ENCODE data around the gene ZNF438. TPM values are rescaled to one million over a fixed set of nuclear protein-coding genes. Genes with fewer than 3 reads are reported as not detected.
A peak's percentile ranks its signal among the peaks of the same experiment; 100 is the strongest.

ZNF438 gene
- total and polyA plus RNA-seq, 2 of the 4 experiments (the other 2 are of a cell fraction), result 1.8 to 2.9 TPM

DNA sequence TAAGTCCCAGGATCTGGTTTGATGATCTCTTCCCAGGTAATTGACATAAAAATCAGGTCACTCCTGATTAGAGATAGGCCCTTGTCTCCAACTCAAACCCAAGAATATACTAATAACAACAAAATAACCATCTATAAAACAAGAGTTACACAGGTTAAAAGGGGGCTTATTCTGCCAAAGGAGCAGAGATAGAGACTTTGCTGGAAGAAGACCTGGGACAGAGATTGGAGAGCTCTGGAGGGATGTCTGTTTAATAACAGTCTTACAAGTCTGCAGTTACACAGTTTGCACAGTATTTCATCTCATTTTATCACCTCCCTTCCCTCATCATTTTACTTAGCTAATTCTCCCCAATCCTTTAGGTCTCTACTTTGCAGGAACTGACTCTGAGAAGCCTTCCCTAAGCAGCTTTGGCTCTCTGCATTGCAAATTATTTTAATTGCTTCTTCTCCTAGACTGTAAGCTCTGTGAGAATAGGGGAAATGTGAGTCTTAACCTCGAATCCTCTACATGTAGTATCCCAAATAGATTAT, 3.7 kb upstream of the ZNF438 start:
- Histone ChIP-seq H4K20me1 (ENCODE audit: insufficient read depth, low read length) (peaks cover 3% of the 10 kb centered on the region; the same call in 1 of the 2 replicates), H3K27ac (ENCODE audit: insufficient read depth, low read length) (peak overlapping the region; percentile 45; the same call in 1 of the 2 replicates), H3K4ac (ENCODE audit: low read depth, low read length) (peak overlapping the region; percentile 81), H2BK20ac (ENCODE audit: low read depth, low read length) (peak overlapping the region; percentile 89), H2AFZ (replicated peaks; ENCODE audit: low read length, poor library complexity) (no peak overlapping the region), H3K4me2 (ENCODE audit: low read depth, low read length) (no peak overlapping the region), H3K18ac (ENCODE audit: low read depth, low read length) (peak overlapping the region; percentile 92; the same call in 1 of the 2 replicates), H4K91ac (ENCODE audit: insufficient read depth, low read depth, low read length) (peak overlapping the region; percentile 51), H3K4me3 (ENCODE audit: insufficient read depth, low read depth, low read length) (no peak overlapping the region), H3K4me1 (ENCODE audit: control insufficient read depth, insufficient read depth, low read length) (peaks cover 11% of the 10 kb centered on the region), H4K5ac (ENCODE audit: low read depth, low read length) (peak overlapping the region; percentile 55; the same call in 1 of the 2 replicates), H3K56ac (ENCODE audit: extremely low read depth, insufficient read depth, low read length) (no peak overlapping the region), H3K9ac (ENCODE audit: low read depth, low read length) (no peak overlapping the region), H2BK15ac (ENCODE audit: low read depth, low read length) (peak overlapping the region; percentile 79), H3K79me1 (ENCODE audit: low read depth in 1 of 2, low read length in 2 of 2) (peaks cover 6 to 10% of the 10 kb centered on the region in 2 experiments; a peak in 3 of 4 replicates), H2BK120ac (ENCODE audit: low read depth, low read length) (peak overlapping the region; percentile 85), H3K23ac (ENCODE audit: low read depth, low read length) (peak overlapping the region; percentile 76), H3K36me3 (ENCODE audit: control insufficient read depth, insufficient read depth, low read length) (no peaks in the 10 kb centered on the region), H3K9me3 (ENCODE audit: control insufficient read depth, insufficient read depth, low read length) (no peaks in the 10 kb centered on the region), H3K14ac (replicated peaks; ENCODE audit: low read depth, low read length) (peak overlapping the region; percentile 75), H2BK5ac (ENCODE audit: low read depth, low read length, poor library complexity, severe bottlenecking) (peak overlapping the region; percentile 78), H2AK5ac (ENCODE audit: low read depth, low read length) (peak overlapping the region; percentile 89), H2AK9ac (replicated peaks; ENCODE audit: low read depth, low read length, poor library complexity) (no peak overlapping the region), H3K9me1 (ENCODE audit: insufficient read depth, low read length) (no peaks in the 10 kb centered on the region; the same call in 1 of the 2 replicates), H3K27me3 (ENCODE audit: control insufficient read depth, insufficient read depth, low read length) (no peaks in the 10 kb centered on the region), H4K8ac (ENCODE audit: low read depth in 2 of 2, low read length in 2 of 2) (peak overlapping the region; percentile 57 to 58; a peak in 3 of 4 replicates)
- in situ Hi-C loops (cut with MboI; ENCODE audit: low sequenced_read_pairs) (no loop called here), dilution Hi-C loops (cut with HindIII; ENCODE audit: low sequenced_read_pairs, unreplicated experiment) (no loop called here), intact Hi-C loops (cut with micrococcal nuclease) (loop anchor here (2.0 kb wide), 1 partner anchor 227 kb away; no protein-coding TSS in a partner anchor)
- TF ChIP-seq, protein P1, sequence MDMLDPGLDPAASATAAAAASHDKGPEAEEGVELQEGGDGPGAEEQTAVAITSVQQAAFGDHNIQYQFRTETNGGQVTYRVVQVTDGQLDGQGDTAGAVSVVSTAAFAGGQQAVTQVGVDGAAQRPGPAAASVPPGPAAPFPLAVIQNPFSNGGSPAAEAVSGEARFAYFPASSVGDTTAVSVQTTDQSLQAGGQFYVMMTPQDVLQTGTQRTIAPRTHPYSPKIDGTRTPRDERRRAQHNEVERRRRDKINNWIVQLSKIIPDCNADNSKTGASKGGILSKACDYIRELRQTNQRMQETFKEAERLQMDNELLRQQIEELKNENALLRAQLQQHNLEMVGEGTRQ (IDR thresholded peaks at IDR 0.05; ENCODE audit: low read depth, low read length), result no peak
- TF ChIP-seq NFE2L2 (IDR thresholded peaks at IDR 0.05; ENCODE audit: low read depth, low read length) (no peak), RAD21 (IDR thresholded peaks at IDR 0.05; ENCODE audit: low read length) (no peak), RCOR1 (IDR thresholded peaks at IDR 0.05; ENCODE audit: insufficient replicate concordance, low read length) (no peak), BHLHE40 (IDR thresholded peaks at IDR 0.05; ENCODE audit: low read depth, low read length) (no peak), RFX5 (IDR thresholded peaks at IDR 0.05; ENCODE audit: low read depth, low read length) (no peak), MXI1 (IDR thresholded peaks at IDR 0.05; ENCODE audit: borderline replicate concordance, low read depth, low read length) (no peak), CEBPB (IDR thresholded peaks at IDR 0.05; ENCODE audit: low read depth, low read length) (no peak), CHD1 (IDR thresholded peaks at IDR 0.05; ENCODE audit: low read depth, low read length) (no peak), MAFK (IDR thresholded peaks at IDR 0.05; ENCODE audit: low read depth, low read length) (no peak), MAZ (IDR thresholded peaks at IDR 0.05; ENCODE audit: borderline replicate concordance, low read depth, low read length) (no peak)
- TF ChIP-seq, protein P2, sequence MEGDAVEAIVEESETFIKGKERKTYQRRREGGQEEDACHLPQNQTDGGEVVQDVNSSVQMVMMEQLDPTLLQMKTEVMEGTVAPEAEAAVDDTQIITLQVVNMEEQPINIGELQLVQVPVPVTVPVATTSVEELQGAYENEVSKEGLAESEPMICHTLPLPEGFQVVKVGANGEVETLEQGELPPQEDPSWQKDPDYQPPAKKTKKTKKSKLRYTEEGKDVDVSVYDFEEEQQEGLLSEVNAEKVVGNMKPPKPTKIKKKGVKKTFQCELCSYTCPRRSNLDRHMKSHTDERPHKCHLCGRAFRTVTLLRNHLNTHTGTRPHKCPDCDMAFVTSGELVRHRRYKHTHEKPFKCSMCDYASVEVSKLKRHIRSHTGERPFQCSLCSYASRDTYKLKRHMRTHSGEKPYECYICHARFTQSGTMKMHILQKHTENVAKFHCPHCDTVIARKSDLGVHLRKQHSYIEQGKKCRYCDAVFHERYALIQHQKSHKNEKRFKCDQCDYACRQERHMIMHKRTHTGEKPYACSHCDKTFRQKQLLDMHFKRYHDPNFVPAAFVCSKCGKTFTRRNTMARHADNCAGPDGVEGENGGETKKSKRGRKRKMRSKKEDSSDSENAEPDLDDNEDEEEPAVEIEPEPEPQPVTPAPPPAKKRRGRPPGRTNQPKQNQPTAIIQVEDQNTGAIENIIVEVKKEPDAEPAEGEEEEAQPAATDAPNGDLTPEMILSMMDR (conservative IDR thresholded peaks at IDR 0.05; ENCODE audit: low read depth, low read length), result no peak
- TF ChIP-seq, protein P3, sequence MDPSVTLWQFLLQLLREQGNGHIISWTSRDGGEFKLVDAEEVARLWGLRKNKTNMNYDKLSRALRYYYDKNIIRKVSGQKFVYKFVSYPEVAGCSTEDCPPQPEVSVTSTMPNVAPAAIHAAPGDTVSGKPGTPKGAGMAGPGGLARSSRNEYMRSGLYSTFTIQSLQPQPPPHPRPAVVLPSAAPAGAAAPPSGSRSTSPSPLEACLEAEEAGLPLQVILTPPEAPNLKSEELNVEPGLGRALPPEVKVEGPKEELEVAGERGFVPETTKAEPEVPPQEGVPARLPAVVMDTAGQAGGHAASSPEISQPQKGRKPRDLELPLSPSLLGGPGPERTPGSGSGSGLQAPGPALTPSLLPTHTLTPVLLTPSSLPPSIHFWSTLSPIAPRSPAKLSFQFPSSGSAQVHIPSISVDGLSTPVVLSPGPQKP (IDR thresholded peaks at IDR 0.05; ENCODE audit: borderline replicate concordance, low read depth, low read length), result no peak
- ATAC-seq (ENCODE audit: low read depth), result no peak
- CTCF ChIA-PET, result no interaction called here
- WGBS, 2 experiments (ENCODE audit: extremely low coverage in 2 of 2, insufficient read length in 1 of 2), result no CpG with 5 or more reads among the region's 1 CpG
- DNase-seq, result no peak
- POLR2A ChIA-PET (ENCODE audit: unreplicated experiment), result interaction anchor here (0.9 to 2.1 kb wide), 2 partner anchors 37 to 99 kb away, joined by 6 to 12 read pairs; no protein-coding TSS in a partner anchor
- no TSS peak for BruUV-seq (replicated peaks)
